ENCODE results near the gene UBL3.

The UBL3 gene

GRCh38 chr13:29805994-29806979 is 44.1 kb downstream of the UBL3 start:
- H3K4me3 ChIP-seq (ENCODE audit: low read depth, low read length), result no peak overlapping the region
- DNase-seq (ENCODE audit: low read depth), result no peak
- TF ChIP-seq, protein P1, sequence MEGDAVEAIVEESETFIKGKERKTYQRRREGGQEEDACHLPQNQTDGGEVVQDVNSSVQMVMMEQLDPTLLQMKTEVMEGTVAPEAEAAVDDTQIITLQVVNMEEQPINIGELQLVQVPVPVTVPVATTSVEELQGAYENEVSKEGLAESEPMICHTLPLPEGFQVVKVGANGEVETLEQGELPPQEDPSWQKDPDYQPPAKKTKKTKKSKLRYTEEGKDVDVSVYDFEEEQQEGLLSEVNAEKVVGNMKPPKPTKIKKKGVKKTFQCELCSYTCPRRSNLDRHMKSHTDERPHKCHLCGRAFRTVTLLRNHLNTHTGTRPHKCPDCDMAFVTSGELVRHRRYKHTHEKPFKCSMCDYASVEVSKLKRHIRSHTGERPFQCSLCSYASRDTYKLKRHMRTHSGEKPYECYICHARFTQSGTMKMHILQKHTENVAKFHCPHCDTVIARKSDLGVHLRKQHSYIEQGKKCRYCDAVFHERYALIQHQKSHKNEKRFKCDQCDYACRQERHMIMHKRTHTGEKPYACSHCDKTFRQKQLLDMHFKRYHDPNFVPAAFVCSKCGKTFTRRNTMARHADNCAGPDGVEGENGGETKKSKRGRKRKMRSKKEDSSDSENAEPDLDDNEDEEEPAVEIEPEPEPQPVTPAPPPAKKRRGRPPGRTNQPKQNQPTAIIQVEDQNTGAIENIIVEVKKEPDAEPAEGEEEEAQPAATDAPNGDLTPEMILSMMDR (conservative IDR thresholded peaks at IDR 0.05; ENCODE audit: low read depth, low read length), result no peak

- DNase-seq (ENCODE audit: low read depth), result no peak
- H3K4me3 ChIP-seq (ENCODE audit: low read depth, low read length), result no peak overlapping the region
- TF ChIP-seq, protein P1 (conservative IDR thresholded peaks at IDR 0.05; ENCODE audit: low read depth, low read length), result no peak
These were observed 47.2 kb downstream of the UBL3 start for GRCh38 chr13:29803221-29803620.

DNA sequence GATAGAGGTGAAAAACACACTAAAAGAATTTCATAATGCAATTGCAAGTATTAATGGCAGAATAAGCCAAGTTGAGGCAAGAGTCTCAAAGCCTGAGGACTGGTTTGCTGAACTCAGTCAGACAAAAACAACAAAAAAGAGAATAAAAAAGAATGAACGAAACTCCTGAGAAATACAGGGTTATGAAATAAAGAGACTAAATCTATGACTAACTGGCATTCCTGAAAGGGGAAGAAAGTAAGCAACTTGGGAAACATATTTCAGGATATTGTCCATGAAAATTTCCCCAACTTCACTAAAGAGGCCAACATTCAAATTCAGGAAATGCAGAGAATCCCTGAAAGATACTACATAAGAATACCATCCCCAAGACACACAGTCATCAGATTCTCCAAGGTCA is 47.8 kb downstream of the UBL3 start:
- TF ChIP-seq, protein P1 (conservative IDR thresholded peaks at IDR 0.05; ENCODE audit: low read depth, low read length), result no peak
- peak; percentile 5 for DNase-seq (ENCODE audit: low read depth)
- no peak overlapping the region for H3K4me3 ChIP-seq (ENCODE audit: low read depth, low read length)

DNA sequence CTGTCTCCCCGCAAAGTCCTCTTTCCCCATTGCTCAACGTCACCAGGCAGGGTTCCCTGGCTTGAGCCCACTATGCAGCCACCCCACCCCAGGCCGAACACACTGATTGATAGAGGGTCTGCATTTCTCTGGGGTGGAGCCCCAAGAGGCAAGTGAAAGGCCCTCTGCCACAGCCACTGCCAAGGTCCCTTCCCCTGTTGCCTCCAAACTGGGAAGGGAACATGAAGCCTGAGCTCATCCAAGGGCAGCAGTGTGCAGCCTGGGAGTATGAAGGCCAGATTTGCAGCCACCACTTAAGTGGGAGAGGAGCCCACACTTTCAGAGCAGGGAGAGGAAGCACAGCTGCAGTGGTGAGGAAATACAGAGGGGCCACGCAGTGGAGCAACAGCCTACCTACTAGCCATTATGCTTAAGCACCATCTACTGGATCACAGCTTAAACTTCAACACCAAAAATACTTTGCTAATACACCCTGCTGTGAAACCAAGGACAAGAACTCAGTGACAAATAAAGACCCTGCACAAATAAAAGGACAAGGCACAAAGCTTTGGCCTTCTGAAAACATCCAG is 48.6 kb downstream of the UBL3 start:
- DNase-seq (ENCODE audit: low read depth), result peak; percentile 56
- TF ChIP-seq, protein P1 (conservative IDR thresholded peaks at IDR 0.05; ENCODE audit: low read depth, low read length), result peak; percentile 35
- no peak overlapping the region for H3K4me3 ChIP-seq (ENCODE audit: low read depth, low read length)

DNA sequence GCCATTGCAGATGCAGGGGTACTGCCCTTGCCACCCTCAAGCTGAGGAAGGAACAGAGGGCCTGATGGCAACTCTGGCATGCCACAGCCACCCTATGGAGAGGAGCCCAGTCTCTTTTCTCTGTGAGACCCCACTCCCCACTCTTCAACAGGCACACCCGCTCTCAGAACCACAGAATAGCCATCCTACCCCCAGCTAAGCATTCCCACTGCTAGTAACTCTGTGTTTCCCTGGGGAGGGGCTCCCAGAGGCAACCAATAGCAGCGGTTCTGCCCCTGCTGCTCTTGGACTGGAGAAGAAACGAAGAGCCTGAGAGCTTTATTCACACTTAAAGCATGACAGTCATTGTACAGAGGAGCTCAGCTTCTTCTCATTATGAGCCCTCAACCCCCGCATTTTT is 49.3 kb downstream of the UBL3 start:
- DNase-seq (ENCODE audit: low read depth), result no peak
- H3K4me3 ChIP-seq (ENCODE audit: low read depth, low read length), result no peak overlapping the region
- TF ChIP-seq, protein P1 (conservative IDR thresholded peaks at IDR 0.05; ENCODE audit: low read depth, low read length), result no peak

GRCh38 chr13:29800687-29801086 is 49.7 kb downstream of the UBL3 start:
- TF ChIP-seq, protein P1 (conservative IDR thresholded peaks at IDR 0.05; ENCODE audit: low read depth, low read length), result no peak
- DNase-seq (ENCODE audit: low read depth), result no peak
- no peak overlapping the region for H3K4me3 ChIP-seq (ENCODE audit: low read depth, low read length)

Data from choroid plexus epithelial cell (primary cell).